Uterus (tissue), 4 donors: ENCODE results near the gene REXO1. TPM values are rescaled to one million over a fixed set of nuclear protein-coding genes. Genes with fewer than 3 reads are reported as not detected.

Source experiments
- DNase-seq, 2 donors: peaks; one replicate each; pipeline ENCODE4 v3.0.0-alpha.2; 2019 to 2020
- H3K27ac ChIP-seq, 2 donors: fragments of 200-600 bp; sonication (generic); 1 replicate in 1 of 2; 2 replicates in 1 of 2; pipeline ENCODE4 v1.5.1; 2016 to 2018
- H3K27me3 ChIP-seq, 2 donors: fragments of 200-600 bp; sonication (generic); one replicate each; pipeline ENCODE4 v1.5.1; 2018 to 2019; ENCODE audit warnings: control low read depth in 1 of 2
- H3K36me3 ChIP-seq, 2 donors: fragments of 200-600 bp; sonication (generic); one replicate each; pipeline ENCODE4 v1.5.1; 2019; ENCODE audit warnings: control low read depth in 1 of 2
- H3K4me1 ChIP-seq, 2 donors: fragments of 200-600 bp; sonication (generic); one replicate each; pipeline ENCODE4 v1.5.1; 2018 to 2019; ENCODE audit warnings: control low read depth in 1 of 2
- H3K4me3 ChIP-seq, 2 donors: fragments of 200-600 bp; sonication (generic); 1 replicate in 1 of 2; 2 replicates in 1 of 2; pipeline ENCODE4 v1.5.1; 2018 to 2019; ENCODE audit warnings: mild to moderate bottlenecking in 1 of 2
- H3K9me3 ChIP-seq, 2 donors: fragments of 200-600 bp; sonication (generic); one replicate each; pipeline ENCODE4 v1.5.1; 2019; ENCODE audit warnings: control low read depth in 1 of 2
- CTCF ChIP-seq, 4 experiments: fragments of 200-600 bp in 2 of 4; fragments of 450-650 bp in 2 of 4; sonication (generic) in 2 of 4; IDR thresholded peaks; one replicate each; pipeline ENCODE4 v1.5.1; 2016 to 2019; ENCODE audit warnings: antibody characterized with exemption in 4 of 4, mild to moderate bottlenecking in 2 of 4, moderate library complexity in 1 of 4
- POLR2A ChIP-seq, 2 donors: fragments of 450-650 bp; IDR thresholded peaks; one replicate each; pipeline ENCODE4 v1.6.1; 2016; ENCODE audit warnings: antibody characterized with exemption in 2 of 2, mild to moderate bottlenecking in 1 of 2, moderate library complexity in 1 of 2
- intact Hi-C: fragments of 100-400 bp; cut with DNase I; formaldehyde crosslinking; loops from one replicate; pipeline ENCODE4 v1.15.1; 2023; ENCODE audit warnings: low total_unique reads
- total RNA-seq, 4 donors: library from RNA; depleted of rRNA in 3 of 4; stranded (reverse); fragments of >200 nt in 3 of 4; gene quantifications; one replicate each; pipeline versions ENCODE4 v1.1.0 to v1.2.4, GENCODE V29; 2014 to 2023
- donor health status: DM: yes; HTN: yes; CAD: no.

REXO1 gene
- total RNA-seq, 4 donors from 2014 or later: 1.5 to 67.4 (median 25.1) TPM

- TF ChIP-seq POLR2A (IDR thresholded peaks at IDR 0.05) (no peak), CTCF (IDR thresholded peaks at IDR 0.05) (no peak)
- H3K4me1 ChIP-seq: no peaks in the 10 kb centered on the region
- no peak overlapping the region for H3K4me3 ChIP-seq
- no peak for DNase-seq
- peaks cover 0 to 20% of the 10 kb centered on the region in 2 donors for H3K9me3 ChIP-seq
- H3K27me3 ChIP-seq: peaks cover 0 to 21% of the 10 kb centered on the region in 2 donors
- intact Hi-C loops: no loop called here
- H3K36me3 ChIP-seq: no peaks in the 10 kb centered on the region
- no peak overlapping the region for H3K27ac ChIP-seq
Observed at GRCh38 chr19:1782521-1782920, 65.8 kb downstream of the REXO1 start.

GRCh38 chr19:1780272-1780958, 67.9 kb downstream of the REXO1 start:
- Histone ChIP-seq H3K27me3 (peaks cover 3 to 41% of the 10 kb centered on the region in 2 donors), H3K27ac (no peak overlapping the region), H3K9me3 (peaks cover 0 to 20% of the 10 kb centered on the region in 2 donors), H3K36me3 (no peaks in the 10 kb centered on the region), H3K4me3 (no peak overlapping the region), H3K4me1 (no peaks in the 10 kb centered on the region)
- no peak for TF ChIP-seq POLR2A (IDR thresholded peaks at IDR 0.05)
- TF ChIP-seq CTCF (IDR thresholded peaks at IDR 0.05): no peak
- intact Hi-C loops: no loop called here
- no peak for DNase-seq

- no peak overlapping the region for H3K4me3 ChIP-seq
- peaks cover 11 to 44% of the 10 kb centered on the region in 2 donors for H3K27me3 ChIP-seq
- intact Hi-C loops: no loop called here
- no peaks in the 10 kb centered on the region for H3K36me3 ChIP-seq
- H3K9me3 ChIP-seq: peaks cover 0 to 20% of the 10 kb centered on the region in 2 donors
- TF ChIP-seq POLR2A (IDR thresholded peaks at IDR 0.05) (no peak), CTCF (IDR thresholded peaks at IDR 0.05) (no peak)
- H3K4me1 ChIP-seq: no peaks in the 10 kb centered on the region
- DNase-seq: no peak
- no peak overlapping the region for H3K27ac ChIP-seq
Observed at GRCh38 chr19:1779574-1779973, 68.7 kb downstream of the REXO1 start.

- Histone ChIP-seq H3K27me3 (peaks cover 11 to 47% of the 10 kb centered on the region in 2 donors), H3K4me3 (no peak overlapping the region), H3K27ac (no peak overlapping the region), H3K9me3 (peaks cover 0 to 8% of the 10 kb centered on the region in 2 donors), H3K4me1 (no peaks in the 10 kb centered on the region), H3K36me3 (no peaks in the 10 kb centered on the region)
- DNase-seq: no peak
- intact Hi-C loops: no loop called here
- TF ChIP-seq CTCF (IDR thresholded peaks at IDR 0.05): no peak
- no peak for TF ChIP-seq POLR2A (IDR thresholded peaks at IDR 0.05)
Observed at GRCh38 chr19:1777149-1777548, 71.1 kb downstream of the REXO1 start.

- Histone ChIP-seq H3K4me3 (no peak overlapping the region), H3K36me3 (no peaks in the 10 kb centered on the region), H3K4me1 (no peaks in the 10 kb centered on the region), H3K27me3 (peaks cover 11 to 47% of the 10 kb centered on the region in 2 donors), H3K27ac (no peak overlapping the region), H3K9me3 (peaks cover 0 to 4% of the 10 kb centered on the region in 2 donors)
- no peak for TF ChIP-seq POLR2A (IDR thresholded peaks at IDR 0.05)
- no peak for TF ChIP-seq CTCF (IDR thresholded peaks at IDR 0.05)
- intact Hi-C loops: no loop called here
- no peak for DNase-seq
Observed at GRCh38 chr19:1776606-1777147, 71.6 kb downstream of the REXO1 start.
